Inferior parietal cortex (tissue), 1 donor: Measurements from ENCODE around the gene AP5Z1.
A peak's percentile ranks its signal among the peaks of the same experiment; 100 is the strongest.

Source experiments
- DNase-seq: peaks from one replicate; pipeline ENCODE4 v3.0.0-alpha.2; 2016; ENCODE audit errors: extremely low spot score

AP5Z1 gene

GRCh38 chr7:4775250-4775847, at the start of gene AP5Z1:
Gene AP5Z1, plus strand, starts transcription at chr7:4775623. Its CDS starts 93 bp downstream, at chr7:4775716.
- peak; percentile 96 for DNase-seq

DNA sequence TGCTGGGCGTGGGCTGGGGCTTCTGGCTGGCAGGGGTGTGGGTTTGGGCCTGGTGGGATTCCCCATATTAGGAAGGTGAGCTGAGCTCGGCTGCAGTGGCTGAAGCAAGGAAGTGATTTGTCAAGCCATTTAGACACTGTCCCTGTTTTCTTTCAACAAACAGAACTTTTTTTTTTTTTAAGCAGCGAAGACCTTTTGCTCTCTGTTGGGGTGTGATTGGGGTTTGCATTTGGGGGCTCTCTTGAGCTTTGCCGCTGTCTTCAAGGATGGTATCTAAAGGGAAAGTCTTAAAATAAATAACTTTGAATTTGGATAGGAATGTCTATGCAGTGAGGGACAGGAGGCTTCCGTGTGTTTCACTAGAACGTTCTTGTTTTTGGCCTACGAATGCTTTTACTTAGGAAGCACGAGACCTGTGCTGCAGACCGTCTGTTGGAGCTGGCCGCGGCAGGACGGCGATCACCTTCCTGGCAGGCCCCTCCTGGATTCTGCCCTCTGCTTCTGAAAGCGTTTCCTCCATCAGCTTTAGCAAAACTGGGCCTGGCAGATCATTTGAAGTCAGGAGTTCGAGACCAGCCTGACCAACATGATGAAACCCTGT, 49.5 kb upstream of the AP5Z1 start:
- DNase-seq = no peak

DNA sequence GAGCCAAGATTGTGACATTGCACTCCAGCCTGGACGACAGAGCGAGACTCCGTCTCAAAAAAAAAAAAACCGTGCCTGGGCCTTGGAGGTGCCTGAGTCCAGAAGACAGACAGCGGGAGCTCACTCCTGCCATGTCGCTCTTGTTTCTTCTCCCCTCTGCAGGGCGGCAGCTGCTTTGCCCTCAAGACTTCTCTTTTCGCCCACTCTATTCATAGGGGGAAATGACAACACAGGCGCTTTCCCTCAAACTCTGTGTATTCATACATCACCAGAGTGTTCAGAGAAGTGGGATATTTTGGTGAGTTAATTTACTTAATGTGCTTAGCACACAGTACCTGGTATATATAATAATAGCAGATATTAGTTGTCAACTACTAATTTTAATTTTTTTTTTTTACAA, 48.9 kb upstream of the AP5Z1 start:
- DNase-seq = no peak

DNA sequence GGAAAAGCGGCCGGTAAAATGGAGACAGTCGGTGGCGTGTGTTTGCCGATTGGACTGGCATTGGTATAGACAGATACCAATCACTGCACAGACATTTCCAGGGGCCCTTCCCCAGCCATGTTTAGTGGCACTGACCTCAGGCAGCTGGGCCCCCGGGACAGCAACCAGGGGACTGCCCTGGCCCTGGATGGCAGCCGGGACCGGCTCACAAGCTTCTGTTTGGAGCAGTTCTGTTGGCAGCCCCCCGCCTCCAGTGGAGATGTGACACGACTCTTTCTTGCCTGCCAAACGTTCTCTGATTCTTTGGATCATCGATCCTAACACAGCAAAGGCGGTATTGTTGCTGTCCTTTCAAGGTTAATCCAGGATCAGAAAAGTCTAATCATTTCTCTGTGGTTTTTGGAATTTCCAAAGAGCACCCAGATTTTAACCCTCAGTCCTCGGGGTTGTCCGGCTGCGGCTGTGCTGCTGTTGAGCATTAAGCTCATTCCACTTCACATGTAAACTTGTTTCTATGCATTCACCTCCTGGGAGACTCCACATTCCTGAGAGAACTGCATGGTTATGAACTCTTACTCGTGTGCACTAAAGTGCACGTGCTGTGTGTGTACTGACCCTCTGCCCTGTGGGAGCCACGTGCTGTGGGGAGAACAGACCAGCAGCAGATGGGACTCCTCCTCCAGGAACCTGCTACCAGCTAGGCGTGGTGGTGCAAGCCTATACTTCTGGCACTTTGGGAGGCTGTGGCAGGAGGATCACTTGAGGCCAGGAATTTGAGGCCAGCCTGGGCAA, 47.3 kb upstream of the AP5Z1 start:
- no peak for DNase-seq

GRCh38 chr7:4729266-4729665, 46.2 kb upstream of the AP5Z1 start:
- DNase-seq = no peak

- no peak for DNase-seq
These were observed 45.1 kb upstream of the AP5Z1 start for GRCh38 chr7:4730276-4730675.

DNA sequence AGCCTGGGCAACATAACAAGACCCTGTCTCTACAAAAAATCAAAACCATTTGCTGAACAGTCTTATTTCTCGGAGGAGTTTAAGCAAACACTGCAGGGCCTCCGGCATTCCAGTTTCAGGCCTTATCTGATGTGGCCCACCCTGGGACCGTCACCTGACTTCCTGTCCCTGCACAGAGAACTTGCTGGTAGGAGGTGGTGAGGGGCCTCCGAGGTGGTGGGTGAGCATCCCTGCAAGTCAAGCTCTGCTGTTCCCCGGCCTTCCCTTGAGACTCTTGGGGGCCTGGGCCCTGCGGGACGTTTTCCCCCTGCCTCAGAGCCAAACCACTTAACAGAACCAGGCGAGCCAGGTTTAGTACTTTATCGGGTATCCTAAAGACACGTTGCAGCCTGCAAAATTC, 44.5 kb upstream of the AP5Z1 start:
- no peak for DNase-seq

DNA sequence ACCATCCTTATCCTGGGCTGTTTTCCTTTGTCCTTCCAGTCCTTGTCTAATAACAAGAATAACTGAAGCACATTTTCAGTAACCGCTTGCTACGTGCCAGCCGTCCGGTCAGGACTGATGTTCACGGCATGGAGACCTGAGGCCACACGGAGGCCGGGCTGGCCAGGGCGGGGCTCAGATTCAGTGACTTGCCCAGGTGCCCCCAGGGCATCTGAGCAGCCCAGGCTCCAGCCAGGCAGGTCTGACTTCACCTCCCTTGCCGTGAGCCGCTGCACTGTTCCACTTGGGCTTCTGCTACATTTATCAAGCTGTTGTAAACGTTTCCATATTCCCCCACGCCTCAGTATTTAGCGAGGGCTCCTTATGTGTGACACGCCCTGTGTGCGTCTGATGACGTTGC, 43.6 kb upstream of the AP5Z1 start:
- no peak for DNase-seq

DNA sequence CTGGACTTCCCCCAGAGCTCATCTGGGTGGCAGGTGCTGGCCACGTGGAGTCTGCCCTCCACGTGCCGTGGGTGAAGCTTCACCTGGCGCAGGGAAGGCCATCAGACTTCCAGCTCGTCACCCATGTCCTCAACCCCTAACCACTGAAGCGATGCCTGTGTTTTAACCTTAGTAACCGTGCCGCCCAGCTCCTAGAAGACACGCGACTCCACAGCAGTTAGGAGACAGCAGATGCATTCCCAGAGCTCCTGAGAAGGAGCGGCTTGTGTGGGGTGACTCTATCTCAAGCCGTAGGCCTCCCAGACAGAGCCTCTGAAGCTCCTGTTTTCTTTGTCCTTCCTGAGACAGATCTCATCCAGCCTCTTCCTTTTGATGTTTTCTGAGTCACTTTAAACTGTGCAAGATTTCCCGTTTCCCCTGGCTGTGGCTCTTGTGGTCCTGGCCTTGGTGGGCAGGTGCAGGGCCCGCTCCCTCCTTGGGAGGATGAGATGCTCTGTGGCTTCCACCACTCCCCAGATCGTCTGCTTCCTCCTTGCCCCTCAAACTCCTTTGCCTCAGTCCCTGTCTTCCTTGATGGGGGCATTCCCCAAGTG, 41.4 kb upstream of the AP5Z1 start:
- DNase-seq = no peak

DNA sequence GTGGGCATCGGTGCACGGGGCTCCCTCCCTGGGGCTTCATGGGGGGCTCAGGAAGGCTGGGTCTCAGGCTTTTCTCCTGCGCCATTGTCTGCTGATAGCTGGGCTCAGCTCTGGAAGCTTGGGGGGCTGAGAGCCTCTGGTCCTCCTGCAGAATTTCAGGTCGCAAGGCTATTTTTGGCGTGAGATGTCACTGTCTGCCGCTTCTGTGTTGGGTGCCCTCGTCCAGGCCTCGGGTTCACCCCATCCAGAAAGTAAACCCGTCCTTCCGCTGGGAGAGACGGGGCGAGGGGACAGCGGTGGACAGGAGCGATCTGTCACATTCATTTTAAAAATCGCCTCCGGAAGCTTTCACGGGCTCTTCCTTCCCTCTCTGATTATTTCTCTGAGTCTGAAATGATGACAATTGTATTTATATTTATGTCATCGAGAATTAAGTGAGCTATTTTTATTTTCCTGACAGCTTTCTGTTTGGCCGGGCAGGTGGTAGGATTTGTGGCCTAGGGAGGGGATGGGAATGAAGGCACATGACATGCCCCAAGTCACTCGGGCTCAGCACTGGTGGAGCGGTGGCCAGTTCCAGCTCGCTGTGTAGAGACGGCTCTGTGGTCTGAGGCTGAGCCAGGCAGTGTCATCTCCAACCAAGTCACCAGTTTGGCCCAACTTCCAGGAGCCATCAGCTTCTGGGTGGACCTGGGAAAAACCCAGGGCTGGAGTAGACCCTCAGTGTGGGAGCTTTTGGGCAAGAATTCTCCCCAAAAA, 40.7 kb upstream of the AP5Z1 start:
- no peak for DNase-seq

DNA sequence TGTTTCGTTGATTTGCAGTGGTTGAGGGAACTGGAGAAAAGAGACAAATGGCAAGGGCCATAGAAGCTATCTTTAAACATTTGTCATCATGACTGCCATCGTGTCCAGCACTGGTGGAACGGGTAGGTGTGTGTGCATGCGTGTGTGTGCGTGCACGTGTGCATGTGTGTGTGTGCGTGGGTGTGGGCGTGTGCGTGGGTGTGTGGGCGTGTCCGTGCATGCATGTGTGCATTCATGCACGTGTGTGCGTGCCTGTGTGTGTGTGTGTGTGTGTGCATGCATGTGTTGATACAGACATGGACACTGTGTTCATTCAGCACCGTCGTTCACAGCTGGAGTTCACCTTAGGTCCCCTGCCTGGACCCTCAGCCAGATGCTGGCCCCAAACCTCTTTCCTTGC, 38.1 kb upstream of the AP5Z1 start:
- DNase-seq = no peak

DNA sequence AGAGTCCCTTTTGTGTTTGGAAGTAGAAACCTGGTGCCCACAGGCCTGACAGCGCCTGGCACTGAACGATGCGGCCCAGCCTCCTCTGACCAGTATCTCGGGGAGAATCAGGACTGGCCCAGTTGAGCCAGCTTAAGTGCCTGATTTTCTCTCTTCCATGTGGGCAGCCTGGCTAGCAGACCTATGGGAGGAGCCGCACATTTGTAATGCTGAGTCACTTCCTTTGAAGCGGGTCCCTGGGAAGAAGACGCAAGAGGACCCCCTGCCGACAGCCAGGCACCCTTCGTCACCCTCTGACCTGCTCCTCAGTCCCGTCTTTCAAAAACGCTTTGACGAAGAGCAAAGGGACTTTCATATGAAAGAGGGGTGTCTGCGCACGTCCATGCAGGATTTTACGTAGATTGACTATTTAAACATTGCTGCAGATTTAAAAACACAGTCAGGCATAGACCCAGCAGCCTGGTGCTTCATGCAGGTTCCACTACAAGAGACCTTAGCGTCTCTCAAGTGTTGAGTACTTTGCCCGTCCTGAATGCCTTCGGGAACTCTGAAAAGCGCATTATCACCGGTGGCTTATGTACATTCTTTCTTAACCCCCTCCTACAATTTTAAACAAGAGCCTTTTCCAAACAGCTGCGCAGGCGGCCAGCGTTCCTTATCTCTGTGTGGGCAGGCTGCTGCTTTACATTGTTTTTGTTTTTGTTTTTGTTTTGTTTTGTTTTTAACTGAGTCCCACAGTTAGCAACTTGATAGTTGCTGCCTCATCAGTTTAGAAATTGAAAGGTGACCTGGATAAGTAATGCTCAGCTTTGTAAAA, 36.5 kb upstream of the AP5Z1 start:
- DNase-seq = no peak

DNA sequence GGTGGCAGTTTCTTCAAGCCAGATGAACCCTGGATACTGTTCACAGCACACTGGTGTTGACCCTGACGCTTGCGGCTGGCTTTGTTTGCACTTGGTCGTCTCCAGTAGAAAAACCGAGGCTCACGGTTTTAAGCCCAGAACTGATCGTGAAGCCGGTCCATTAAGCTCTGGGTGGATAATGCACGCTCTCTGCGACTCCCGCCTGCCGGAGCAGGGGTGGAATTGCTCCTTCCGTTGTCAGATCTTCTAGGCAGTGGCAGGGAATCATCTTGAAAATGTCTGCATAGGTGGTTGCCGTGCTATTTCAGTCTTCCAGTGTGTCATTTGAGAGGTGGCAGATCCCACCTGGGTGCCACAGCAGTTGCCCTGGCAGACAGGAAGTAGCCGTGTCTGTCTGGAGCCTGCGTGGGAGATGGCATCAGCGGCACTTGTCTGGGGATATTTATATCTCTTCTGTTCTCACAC, 35.9 kb upstream of the AP5Z1 start:
- DNase-seq = no peak

DNA sequence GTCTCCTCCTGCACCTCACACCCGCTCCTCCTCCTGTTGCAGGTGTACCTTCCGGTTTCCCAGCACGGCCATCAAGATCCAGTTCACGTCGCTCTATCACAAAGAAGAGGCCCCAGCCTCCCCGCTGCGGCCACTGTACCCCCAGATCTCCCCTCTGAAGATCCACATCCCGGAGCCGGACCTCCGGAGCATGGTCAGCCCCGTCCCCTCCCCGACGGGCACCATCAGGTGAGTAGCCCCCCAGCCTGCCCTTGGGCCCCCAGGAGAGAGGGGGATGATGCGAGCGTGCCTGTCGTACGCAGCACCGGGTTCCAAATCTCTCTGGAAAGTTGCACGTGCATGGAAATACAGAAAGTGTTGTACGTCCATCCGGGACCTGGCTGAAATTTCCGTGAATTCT, 34.6 kb upstream of the AP5Z1 start:
- DNase-seq = no peak

DNA sequence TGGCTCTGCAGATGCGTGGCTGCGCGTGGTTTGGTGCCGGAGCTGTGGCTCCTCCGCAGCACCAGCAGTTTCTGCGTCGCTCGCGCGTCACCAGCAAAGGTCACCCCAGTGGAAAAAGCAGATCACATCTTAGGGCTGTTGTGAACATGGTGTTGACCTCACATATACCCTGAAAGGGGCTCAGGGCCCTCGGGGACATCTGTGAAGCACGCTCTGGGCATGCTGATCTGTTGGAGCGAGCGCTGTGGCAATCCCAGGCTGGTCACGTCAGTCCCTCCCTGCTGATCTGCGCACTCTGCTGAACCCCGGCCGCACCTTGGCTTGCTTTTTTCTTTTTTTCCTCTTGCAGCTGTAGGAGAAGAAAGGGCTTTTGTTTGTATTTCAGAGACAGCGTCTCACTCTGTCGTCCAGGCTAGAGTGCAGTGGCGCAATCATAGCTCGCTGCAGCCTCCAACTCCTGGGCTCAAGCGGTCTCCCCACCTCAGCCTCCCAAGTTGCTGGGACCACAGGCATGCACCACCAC, 33.3 kb upstream of the AP5Z1 start:
- DNase-seq = no peak

- DNase-seq = no peak
These were observed 32.6 kb upstream of the AP5Z1 start for GRCh38 chr7:4742852-4743251.

GRCh38 chr7:4744391-4745264, 30.8 kb upstream of the AP5Z1 start:
- DNase-seq = peak; percentile 89

- DNase-seq = no peak
These were observed 30.0 kb upstream of the AP5Z1 start for GRCh38 chr7:4745265-4745919.
